ENCODE data around the gene HARS1. TPM values are rescaled to one million over a fixed set of nuclear protein-coding genes. Genes with fewer than 3 reads are reported as not detected.
"Not testable (repeated sequence)": the region's sequence is repeated elsewhere in the genome, so short reads cannot be mapped to it uniquely, and the experiment has no call there.

Gene HARS1
- polyA plus RNA-seq, 3 donors, result 28.4 to 34.3 (median 31.9) TPM

GRCh38 chr5:140627972-140628371, 63.2 kb downstream of the HARS1 start:
- peaks cover 48% of the 10 kb centered on the region for H3K4me1 Mint-ChIP-seq
- intact Hi-C loops (cut with micrococcal nuclease), result no loop called here
- WGBS (ENCODE audit: insufficient coverage), result 100% methylated on average over 1 of the region's 6 CpGs

GRCh38 chr5:140624886-140625285, 66.3 kb downstream of the HARS1 start:
- H3K4me2 ChIP-seq (replicated peaks; ENCODE audit: extremely low read depth, low read length, poor library complexity, severe bottlenecking); DNase-seq; H3K9ac ChIP-seq (ENCODE audit: insufficient read depth, low read length, poor library complexity, severe bottlenecking); H3K27me3 ChIP-seq (ENCODE audit: control insufficient read depth in 2 of 2, insufficient read depth in 2 of 2, low read length in 2 of 2); H3K27me3 Mint-ChIP-seq (ENCODE audit: low read depth in 3 of 3); H2AFZ ChIP-seq (ENCODE audit: insufficient read depth, low read depth, low read length, poor library complexity, severe bottlenecking); intact Hi-C loops (cut with micrococcal nuclease); H3K4me3 ChIP-seq (replicated peaks in 1 of 3; ENCODE audit: low read depth in 2 of 3, low read length in 3 of 3); H4K20me1 ChIP-seq (ENCODE audit: insufficient read depth, low read length); H3K4me3 Mint-ChIP-seq; H3K36me3 ChIP-seq (replicated peaks in 1 of 2; ENCODE audit: control insufficient read depth in 1 of 2, insufficient read depth in 2 of 2, low read length in 2 of 2): not testable (repeated sequence)
- 90% methylated on average over 7 of the region's 10 CpGs for WGBS (ENCODE audit: insufficient coverage)
- peaks cover 0 to 10% of the 10 kb centered on the region in 2 donors for H3K9me3 ChIP-seq (replicated peaks in 1 of 2; ENCODE audit: control insufficient read depth in 1 of 2, insufficient read depth in 1 of 2, low read length in 2 of 2)
- H3K9me3 Mint-ChIP-seq, result peaks cover 0 to 15% (median 7%) of the 10 kb centered on the region in 7 donors
- peak overlapping the region in 1 of 2 donors; percentile 17 for H3K27ac ChIP-seq (ENCODE audit: low read depth in 1 of 2, low read length in 2 of 2)
- H3K27ac Mint-ChIP-seq, result peak overlapping the region in 2 of 7 donors; percentile 5 to 25
- peaks cover 54% of the 10 kb centered on the region for H3K4me1 Mint-ChIP-seq
- H3K4me1 ChIP-seq (ENCODE audit: control insufficient read depth in 1 of 2, insufficient read depth in 2 of 2, low read length in 2 of 2), result peaks cover 30 to 43% of the 10 kb centered on the region in 2 donors
- peaks cover 15 to 31% of the 10 kb centered on the region in 2 donors for H3K36me3 Mint-ChIP-seq
- peaks cover 11% of the 10 kb centered on the region for H3K79me2 ChIP-seq (ENCODE audit: insufficient read depth, low read length)

More at GRCh38 chr5:140627972-140628371, 63.2 kb downstream of the HARS1 start:
- peak overlapping the region in 1 of 3 experiments; percentile 97 for H3K4me3 ChIP-seq (replicated peaks in 1 of 3; ENCODE audit: low read depth in 2 of 3, low read length in 3 of 3)
- H3K27ac ChIP-seq (ENCODE audit: low read depth in 1 of 2, low read length in 2 of 2), result peak overlapping the region in 1 of 2 donors; percentile 65
- peaks cover 0 to 2% (median 0%) of the 10 kb centered on the region in 3 donors for H3K27me3 Mint-ChIP-seq (ENCODE audit: low read depth in 3 of 3)
- peak overlapping the region; percentile 64 to 100 for H3K4me3 Mint-ChIP-seq
- H3K9ac ChIP-seq (ENCODE audit: insufficient read depth, low read length, poor library complexity, severe bottlenecking), result no peak overlapping the region
- H3K4me2 ChIP-seq (replicated peaks; ENCODE audit: extremely low read depth, low read length, poor library complexity, severe bottlenecking), result peak overlapping the region; percentile 100
- H3K27ac Mint-ChIP-seq, result peak overlapping the region; percentile 34 to 78 (median 61)
- DNase-seq, result no peak
- peaks cover 4 to 17% (median 12%) of the 10 kb centered on the region in 7 donors for H3K9me3 Mint-ChIP-seq
- H4K20me1 ChIP-seq (ENCODE audit: insufficient read depth, low read length), result peaks cover 26% of the 10 kb centered on the region
- peaks cover 14 to 24% of the 10 kb centered on the region in 2 donors for H3K36me3 ChIP-seq (replicated peaks in 1 of 2; ENCODE audit: control insufficient read depth in 1 of 2, insufficient read depth in 2 of 2, low read length in 2 of 2)
- H3K4me1 ChIP-seq (ENCODE audit: control insufficient read depth in 1 of 2, insufficient read depth in 2 of 2, low read length in 2 of 2), result peaks cover 22 to 45% of the 10 kb centered on the region in 2 donors
- no peak overlapping the region for H2AFZ ChIP-seq (ENCODE audit: insufficient read depth, low read depth, low read length, poor library complexity, severe bottlenecking)
- H3K27me3 ChIP-seq (ENCODE audit: control insufficient read depth in 2 of 2, insufficient read depth in 2 of 2, low read length in 2 of 2), result no peaks in the 10 kb centered on the region
- peaks cover 35 to 54% of the 10 kb centered on the region in 2 donors for H3K36me3 Mint-ChIP-seq
- no peak for TF ChIP-seq CTCF (IDR thresholded peaks at IDR 0.05)
- peaks cover 42% of the 10 kb centered on the region for H3K79me2 ChIP-seq (ENCODE audit: insufficient read depth, low read length)
- H3K9me3 ChIP-seq (replicated peaks in 1 of 2; ENCODE audit: control insufficient read depth in 1 of 2, insufficient read depth in 1 of 2, low read length in 2 of 2), result peaks cover 0 to 10% of the 10 kb centered on the region in 2 donors

Small RNA genes lying within 50 kb of the gene (small RNA-seq; reads per million reads assigned to genes)
- gene VTRNA1-1 (ENCODE audit: insufficient read length, low read depth), result 120 reads per million, percentile 96 among the genes with 10 or more reads in this experiment
- not detected for gene VTRNA1-2 (ENCODE audit: insufficient read length, low read depth)
- gene VTRNA1-3 (ENCODE audit: insufficient read length, low read depth), result 2.4 reads per million, percentile 7 among the genes with 10 or more reads in this experiment

Other genes with a start within 250 kb of the HARS1 start
- 10 to 100 TPM; 22.8 to 46.0 (median 41.9) TPM for gene EIF4EBP3, start 143.7 kb downstream of the HARS1 start, polyA plus RNA-seq
- gene SRA1, start 133.9 kb downstream of the HARS1 start, polyA plus RNA-seq, result 10 to 100 TPM; 72.4 to 97.2 (median 80.8) TPM
- 100 to 1,000 TPM in 1 of 3 donors, 1 to 10 TPM in 2; 4.9 to 211 (median 7.4) TPM for gene APBB3, start 126.8 kb downstream of the HARS1 start, polyA plus RNA-seq
- gene SLC35A4, start 126.5 kb downstream of the HARS1 start, polyA plus RNA-seq, result 10 to 100 TPM; 44.0 to 67.1 (median 58.8) TPM
- 1,000 to 10,000 TPM; 1,687 to 3,095 (median 2,434) TPM for gene CD14, start 58.2 kb downstream of the HARS1 start, polyA plus RNA-seq
- gene TMCO6, start 51.9 kb downstream of the HARS1 start, polyA plus RNA-seq, result 10 to 100 TPM in 2 of 3 donors, 1 to 10 TPM in 1; 9.8 to 45.5 (median 12.6) TPM
- gene NDUFA2, start 43.7 kb downstream of the HARS1 start, polyA plus RNA-seq, result 100 to 1,000 TPM in 2 of 3 donors, 10 to 100 TPM in 1; 90.1 to 246 (median 207) TPM
- gene IK, start 43.5 kb downstream of the HARS1 start, polyA plus RNA-seq, result 10 to 100 TPM; 58.3 to 86.6 (median 80.9) TPM
- 10 to 100 TPM; 11.2 to 36.8 (median 13.3) TPM for gene WDR55, start 26.5 kb downstream of the HARS1 start, polyA plus RNA-seq
- gene DND1, start 17.8 kb downstream of the HARS1 start, polyA plus RNA-seq, result 1 to 10 TPM in 1 of 3 donors, not detected in 2; 2.3 TPM
- gene HARS2, start 85 bp upstream of the HARS1 start, polyA plus RNA-seq, result 10 to 100 TPM in 1 of 3 donors, 1 to 10 TPM in 2; 6.4 to 26.1 (median 8.3) TPM
- 10 to 100 TPM; 22.5 to 59.5 (median 52.5) TPM for gene ZMAT2, start 9.1 kb upstream of the HARS1 start, polyA plus RNA-seq
- not detected for gene PCDHA1, start 94.8 kb upstream of the HARS1 start, polyA plus RNA-seq
- not detected for gene PCDHA2, start 103.5 kb upstream of the HARS1 start, polyA plus RNA-seq
- gene PCDHA3, start 109.7 kb upstream of the HARS1 start, polyA plus RNA-seq, result not detected
- gene PCDHA4, start 115.7 kb upstream of the HARS1 start, polyA plus RNA-seq, result not detected
- gene PCDHA5, start 130.2 kb upstream of the HARS1 start, polyA plus RNA-seq, result not detected
- gene PCDHA6, start 136.6 kb upstream of the HARS1 start, polyA plus RNA-seq, result not detected
- gene PCDHA7, start 142.9 kb upstream of the HARS1 start, polyA plus RNA-seq, result not detected
- not detected for gene PCDHA8, start 149.8 kb upstream of the HARS1 start, polyA plus RNA-seq
- gene PCDHA9, start 157.0 kb upstream of the HARS1 start, polyA plus RNA-seq, result not detected
- not detected for gene PCDHA10, start 164.5 kb upstream of the HARS1 start, polyA plus RNA-seq
- gene PCDHA11, start 177.6 kb upstream of the HARS1 start, polyA plus RNA-seq, result not detected
- gene PCDHA12, start 183.9 kb upstream of the HARS1 start, polyA plus RNA-seq, result not detected
- gene PCDHA13, start 190.8 kb upstream of the HARS1 start, polyA plus RNA-seq, result not detected
- gene PCDHAC1, start 234.9 kb upstream of the HARS1 start, polyA plus RNA-seq, result not detected

Data from CD14-positive monocyte (primary cell).